Astrocyte of the cerebellum (primary cell): Measurements from ENCODE around the gene SETD1A.

Experiments
- DNase-seq: peaks from one replicate; pipeline ENCODE4 v3.0.0-alpha.2; 2011; ENCODE audit warnings: low read depth
- H3K4me3 ChIP-seq: 2 replicates; pipeline ENCODE4 v1.5.1; 2011; ENCODE audit warnings: mild to moderate bottlenecking, low read depth, low read length, moderate library complexity
- in situ Hi-C: cut with HindIII; loops from 2 replicates; pipeline ENCODE4 v1.10.0; 2017; ENCODE audit warnings: low sequenced_read_pairs
- TF ChIP-seq, protein P1 (sequence below): IDR thresholded peaks from 2 replicates; pipeline ENCODE4 v1.5.1; 2012; ENCODE audit warnings: low read length, low read depth, moderate library complexity, mild to moderate bottlenecking; ENCODE audit errors: missing control alignments

SETD1A gene

DNA sequence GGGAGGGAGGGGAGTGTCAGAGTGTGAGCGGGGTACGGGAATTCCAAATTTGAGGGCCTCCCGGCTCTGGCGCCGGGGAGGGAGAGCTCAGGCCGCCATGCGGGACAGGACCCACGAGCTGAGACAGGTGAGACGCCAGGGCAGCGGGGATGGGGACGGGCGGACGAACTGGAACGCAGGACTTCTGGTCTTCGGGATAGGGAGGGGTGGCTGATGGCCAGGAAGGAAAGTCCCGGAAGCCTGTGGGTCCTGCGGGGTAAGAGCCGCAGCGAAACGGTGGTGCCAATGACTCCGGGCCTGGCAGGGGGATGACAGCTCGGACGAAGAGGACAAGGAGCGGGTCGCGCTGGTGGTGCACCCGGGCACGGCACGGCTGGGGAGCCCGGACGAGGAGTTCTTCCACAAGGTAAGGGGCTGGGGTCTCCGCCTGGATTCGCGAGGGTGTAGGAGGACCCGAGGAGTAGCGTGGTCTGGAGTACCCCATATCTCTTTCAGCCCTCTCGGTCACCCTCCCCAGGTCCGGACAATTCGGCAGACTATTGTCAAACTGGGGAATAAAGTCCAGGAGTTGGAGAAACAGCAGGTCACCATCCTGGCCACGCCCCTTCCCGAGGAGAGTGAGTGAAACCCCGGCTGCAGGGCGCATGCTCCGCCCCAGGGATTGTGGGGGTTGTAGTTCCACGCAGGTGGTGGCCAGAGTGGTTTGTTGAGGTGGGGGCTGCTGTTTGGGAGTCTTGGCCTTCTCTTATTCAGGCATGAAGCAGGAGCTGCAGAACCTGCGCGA is 76.3 kb downstream of the SETD1A start:
- H3K4me3 ChIP-seq: peak overlapping the region; percentile 73
- TF ChIP-seq, protein P1, sequence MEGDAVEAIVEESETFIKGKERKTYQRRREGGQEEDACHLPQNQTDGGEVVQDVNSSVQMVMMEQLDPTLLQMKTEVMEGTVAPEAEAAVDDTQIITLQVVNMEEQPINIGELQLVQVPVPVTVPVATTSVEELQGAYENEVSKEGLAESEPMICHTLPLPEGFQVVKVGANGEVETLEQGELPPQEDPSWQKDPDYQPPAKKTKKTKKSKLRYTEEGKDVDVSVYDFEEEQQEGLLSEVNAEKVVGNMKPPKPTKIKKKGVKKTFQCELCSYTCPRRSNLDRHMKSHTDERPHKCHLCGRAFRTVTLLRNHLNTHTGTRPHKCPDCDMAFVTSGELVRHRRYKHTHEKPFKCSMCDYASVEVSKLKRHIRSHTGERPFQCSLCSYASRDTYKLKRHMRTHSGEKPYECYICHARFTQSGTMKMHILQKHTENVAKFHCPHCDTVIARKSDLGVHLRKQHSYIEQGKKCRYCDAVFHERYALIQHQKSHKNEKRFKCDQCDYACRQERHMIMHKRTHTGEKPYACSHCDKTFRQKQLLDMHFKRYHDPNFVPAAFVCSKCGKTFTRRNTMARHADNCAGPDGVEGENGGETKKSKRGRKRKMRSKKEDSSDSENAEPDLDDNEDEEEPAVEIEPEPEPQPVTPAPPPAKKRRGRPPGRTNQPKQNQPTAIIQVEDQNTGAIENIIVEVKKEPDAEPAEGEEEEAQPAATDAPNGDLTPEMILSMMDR: no peak
- in situ Hi-C loops: no loop called here

More for the DNA sequence above, 76.3 kb downstream of the SETD1A start:
- peak; percentile 56 for DNase-seq
